ENCODE data around the gene ADAMTS12. TPM values are rescaled to one million over a fixed set of nuclear protein-coding genes. Genes with fewer than 3 reads are reported as not detected.

The ADAMTS12 gene
- total RNA-seq, 4 donors from 2014 or later, result 0.60 to 4.1 (median 1.3) TPM

- intact Hi-C loops (cut with DNase I; ENCODE audit: low total_unique reads), result no loop called here
- no peak for DNase-seq
- no peaks in the 10 kb centered on the region for H3K27me3 ChIP-seq
- H3K36me3 ChIP-seq, result no peaks in the 10 kb centered on the region
- no peaks in the 10 kb centered on the region for H3K9me3 ChIP-seq
- H3K4me3 ChIP-seq, result no peak overlapping the region
- H3K27ac ChIP-seq, result no peak overlapping the region
- 37 to 70% methylated on average over 2 of the region's 2 CpGs for WGBS, 2 donors (ENCODE audit: low coverage in 1 of 2)
- no peaks in the 10 kb centered on the region for H3K4me1 ChIP-seq
- TF ChIP-seq POLR2AphosphoS5 (IDR thresholded peaks at IDR 0.05) (no peak), EP300 (IDR thresholded peaks at IDR 0.05; ENCODE audit: low read depth) (no peak), CTCF (IDR thresholded peaks at IDR 0.05) (no peak), POLR2A (IDR thresholded peaks at IDR 0.05) (no peak)
- in situ Hi-C loops (cut with MboI; ENCODE audit: low pct_ligation_motif_present in 1 of 4, low pct_unique_long_range_greater_than_20kb in 1 of 4, low sequenced_read_pairs in 3 of 4), result no loop called here
Measured at GRCh38 chr5:33834334-33834733, 57.5 kb downstream of the ADAMTS12 start.

GRCh38 chr5:33833237-33833575, 58.6 kb downstream of the ADAMTS12 start:
- TF ChIP-seq POLR2AphosphoS5 (IDR thresholded peaks at IDR 0.05), result no peak
- TF ChIP-seq EP300 (IDR thresholded peaks at IDR 0.05; ENCODE audit: low read depth), result no peak
- no peak for TF ChIP-seq POLR2A (IDR thresholded peaks at IDR 0.05)
- TF ChIP-seq CTCF (IDR thresholded peaks at IDR 0.05), result no peak

GRCh38 chr5:33832404-33833236, 59.2 kb downstream of the ADAMTS12 start:
- Histone ChIP-seq H3K9me3 (no peaks in the 10 kb centered on the region), H3K27me3 (no peaks in the 10 kb centered on the region), H3K27ac (no peak overlapping the region), H3K4me1 (no peaks in the 10 kb centered on the region), H3K36me3 (no peaks in the 10 kb centered on the region), H3K4me3 (no peak overlapping the region)
- no peak for DNase-seq
- TF ChIP-seq POLR2A (IDR thresholded peaks at IDR 0.05) (no peak), EP300 (IDR thresholded peaks at IDR 0.05; ENCODE audit: low read depth) (no peak), POLR2AphosphoS5 (IDR thresholded peaks at IDR 0.05) (no peak), CTCF (IDR thresholded peaks at IDR 0.05) (no peak)
- intact Hi-C loops (cut with DNase I; ENCODE audit: low total_unique reads), result no loop called here
- WGBS, 2 donors (ENCODE audit: low coverage in 1 of 2), result 66 to 71% methylated on average over 7 of the region's 7 CpGs
- in situ Hi-C loops (cut with MboI; ENCODE audit: low pct_ligation_motif_present in 1 of 4, low pct_unique_long_range_greater_than_20kb in 1 of 4, low sequenced_read_pairs in 3 of 4), result no loop called here

More at GRCh38 chr5:33833237-33833575, 58.6 kb downstream of the ADAMTS12 start:
- WGBS, 2 donors (ENCODE audit: low coverage in 1 of 2), result 29 to 33% methylated on average over 1 of the region's 1 CpG
- H3K4me1 ChIP-seq, result no peaks in the 10 kb centered on the region
- intact Hi-C loops (cut with DNase I; ENCODE audit: low total_unique reads) (no loop called here), in situ Hi-C loops (cut with MboI; ENCODE audit: low pct_ligation_motif_present in 1 of 4, low pct_unique_long_range_greater_than_20kb in 1 of 4, low sequenced_read_pairs in 3 of 4) (no loop called here)
- H3K9me3 ChIP-seq, result no peaks in the 10 kb centered on the region
- no peak overlapping the region for H3K27ac ChIP-seq
- no peak for DNase-seq
- no peak overlapping the region for H3K4me3 ChIP-seq
- H3K27me3 ChIP-seq, result no peaks in the 10 kb centered on the region
- H3K36me3 ChIP-seq, result no peaks in the 10 kb centered on the region

- Histone ChIP-seq H3K27ac (no peak overlapping the region), H3K27me3 (no peaks in the 10 kb centered on the region), H3K4me3 (no peak overlapping the region), H3K9me3 (no peaks in the 10 kb centered on the region), H3K36me3 (no peaks in the 10 kb centered on the region), H3K4me1 (no peaks in the 10 kb centered on the region)
- in situ Hi-C loops (cut with MboI; ENCODE audit: low pct_ligation_motif_present in 1 of 4, low pct_unique_long_range_greater_than_20kb in 1 of 4, low sequenced_read_pairs in 3 of 4) (no loop called here), intact Hi-C loops (cut with DNase I; ENCODE audit: low total_unique reads) (no loop called here)
- no peak for TF ChIP-seq EP300 (IDR thresholded peaks at IDR 0.05; ENCODE audit: low read depth)
- TF ChIP-seq POLR2AphosphoS5 (IDR thresholded peaks at IDR 0.05), result no peak
- TF ChIP-seq CTCF (IDR thresholded peaks at IDR 0.05), result no peak
- no peak for TF ChIP-seq POLR2A (IDR thresholded peaks at IDR 0.05)
- 81 to 100% methylated on average over 1 of the region's 1 CpG for WGBS, 2 donors (ENCODE audit: low coverage in 1 of 2)
- no peak for DNase-seq
Measured at GRCh38 chr5:33831041-33831440, 60.7 kb downstream of the ADAMTS12 start.

Measured in transverse colon (tissue), 4 donors.